M059J (cell line): ENCODE measurements around the gene ZNF3. TPM values are rescaled to one million over a fixed set of nuclear protein-coding genes. Genes with fewer than 3 reads are reported as not detected.

Source experiments
- DNase-seq: peaks from one replicate; pipeline ENCODE4 v3.0.0-alpha.2; 2012; ENCODE audit warnings: low read depth
- total RNA-seq: library from RNA; depleted of rRNA; stranded (reverse); fragments of >200 nt; shearing (Covaris generic); gene quantifications from 2 replicates; pipeline ENCODE4 v1.2.3, GENCODE V29; 2014; rRNA removed

Gene ZNF3
- total RNA-seq, 1 experiment from 2014 or later: 25.4 TPM

- peak; percentile 65 for DNase-seq
Observed at GRCh38 chr7:100053215-100053614, 28.3 kb downstream of the ZNF3 start.

- DNase-seq: no peak
Observed at GRCh38 chr7:100051611-100052010, 29.9 kb downstream of the ZNF3 start.

DNA sequence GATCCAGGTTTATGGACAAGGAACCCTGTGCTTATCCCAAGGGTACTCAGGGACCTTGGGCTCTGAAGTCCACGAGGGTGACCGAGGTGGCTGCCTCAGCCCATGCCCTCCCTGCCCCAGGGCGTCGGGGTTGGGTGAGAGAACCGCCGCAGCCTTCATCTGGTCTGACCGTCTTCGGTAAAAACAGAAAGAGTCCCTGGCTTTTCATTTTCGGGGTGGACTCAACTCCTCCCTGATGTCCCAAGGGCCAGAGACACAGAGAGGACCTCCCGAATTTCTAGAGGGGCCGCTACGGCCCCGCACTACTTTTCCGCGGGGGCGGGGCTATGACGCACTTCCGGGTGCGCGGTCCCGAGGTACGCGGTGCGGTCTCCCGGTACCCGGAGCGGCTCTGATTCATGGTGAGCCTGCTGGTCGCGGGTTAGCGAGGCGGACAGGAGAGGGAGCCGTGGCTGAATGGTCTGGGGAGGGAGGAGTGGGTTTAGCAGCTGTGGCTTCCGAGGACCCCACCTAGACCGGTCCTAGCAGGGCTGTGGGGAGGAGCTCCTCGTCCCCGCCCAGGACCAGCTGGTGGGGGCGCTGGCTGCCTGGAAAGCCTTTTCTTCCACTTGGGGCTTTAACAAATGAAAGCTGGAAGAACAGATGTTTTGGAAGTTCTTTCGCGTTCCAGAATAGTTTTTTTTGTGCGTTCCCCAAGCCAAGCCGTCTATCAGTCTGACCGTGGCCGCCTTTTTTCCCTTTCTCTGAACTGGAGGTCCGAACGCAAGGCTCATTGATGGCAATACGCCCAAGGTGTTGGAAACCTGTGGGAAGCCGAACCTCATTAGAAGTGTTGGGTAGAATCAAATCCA, 31.9 kb downstream of the ZNF3 start, which contains the start of gene ZSCAN21:
Gene ZSCAN21 (plus strand): TSS at position 334 of the 851 bp plus-strand sequence. CDS start 7,233 bp downstream, outside the sequence.
- peak; percentile 80 for DNase-seq

DNA sequence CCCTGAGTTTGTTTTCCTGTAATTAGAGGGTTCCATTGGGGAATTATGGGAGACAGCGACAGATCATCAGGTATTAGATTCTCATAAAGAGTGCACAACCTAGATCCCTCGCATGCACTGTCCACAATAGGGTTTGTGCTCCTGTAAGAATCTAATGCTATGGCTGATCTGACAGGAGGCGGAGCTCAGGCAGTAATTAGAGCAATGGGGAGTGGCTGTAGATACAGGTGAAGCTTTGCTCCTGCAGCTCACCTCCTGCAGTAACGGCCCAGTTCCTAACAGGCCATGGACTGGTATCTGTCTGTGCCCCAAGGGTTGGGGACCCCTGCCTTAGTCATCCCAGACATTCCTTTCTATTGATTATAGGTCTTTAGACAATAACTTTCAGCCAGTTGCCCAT, 32.8 kb downstream of the ZNF3 start:
- no peak for DNase-seq

- DNase-seq: no peak
Observed at GRCh38 chr7:100044718-100045117, 36.8 kb downstream of the ZNF3 start.

DNA sequence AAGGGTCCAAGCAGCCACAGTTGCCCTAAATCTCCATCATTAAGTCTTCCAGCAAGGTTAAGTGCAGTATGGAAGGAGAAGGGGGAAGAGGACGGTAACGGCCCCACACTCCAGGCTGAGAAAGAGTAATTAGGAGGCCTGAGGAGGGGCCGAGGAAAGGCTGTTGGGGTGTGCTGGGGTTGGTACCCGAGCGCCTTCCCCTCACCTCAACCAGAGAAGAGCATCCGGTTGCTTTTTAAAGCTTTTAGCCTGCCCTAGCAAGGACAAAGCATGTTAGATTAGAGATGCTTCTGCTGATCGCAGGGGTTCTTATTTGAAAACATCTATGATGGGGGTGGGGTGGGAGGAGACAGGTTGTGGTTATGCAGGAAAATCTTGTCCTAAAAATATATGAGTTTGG, 40.9 kb downstream of the ZNF3 start:
- no peak for DNase-seq

GRCh38 chr7:100038326-100038725, 43.2 kb downstream of the ZNF3 start:
- no peak for DNase-seq

DNA sequence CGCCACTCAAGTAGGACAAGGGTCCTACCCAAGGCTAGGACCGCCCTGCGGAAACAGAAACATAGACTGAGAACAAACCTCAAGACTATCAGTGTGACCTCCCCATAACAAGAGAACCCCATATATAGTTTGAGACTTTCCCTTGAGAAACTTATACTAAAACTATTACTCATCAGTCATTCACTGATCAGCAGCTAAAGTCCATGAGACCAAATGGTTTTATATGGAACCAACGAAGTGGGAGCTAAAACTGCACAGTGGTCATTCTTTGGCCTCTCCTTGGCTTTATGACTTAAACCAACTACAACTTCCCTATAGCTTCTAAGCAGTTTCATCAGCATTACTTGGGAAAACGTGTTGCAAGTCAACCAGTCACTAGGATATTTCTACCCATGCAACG, 45.6 kb downstream of the ZNF3 start:
- no peak for DNase-seq

GRCh38 chr7:100034871-100035510, 46.5 kb downstream of the ZNF3 start:
- peak; percentile 21 for DNase-seq

DNA sequence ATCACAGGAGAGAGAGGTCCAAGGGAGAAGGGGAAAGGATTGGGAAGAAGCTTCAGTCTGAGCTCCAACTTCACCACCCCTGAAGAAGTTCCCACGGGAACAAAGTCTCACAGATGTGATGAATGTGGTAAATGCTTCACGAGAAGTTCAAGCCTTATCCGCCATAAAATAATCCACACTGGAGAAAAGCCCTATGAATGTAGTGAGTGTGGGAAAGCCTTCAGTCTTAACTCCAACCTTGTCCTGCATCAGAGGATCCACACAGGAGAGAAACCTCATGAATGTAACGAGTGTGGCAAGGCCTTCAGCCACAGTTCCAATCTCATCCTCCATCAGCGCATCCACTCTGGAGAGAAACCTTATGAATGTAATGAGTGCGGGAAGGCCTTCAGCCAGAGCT, 48.0 kb downstream of the ZNF3 start:
- DNase-seq: no peak

GRCh38 chr7:100029596-100029995, 51.9 kb downstream of the ZNF3 start:
- DNase-seq: no peak

DNA sequence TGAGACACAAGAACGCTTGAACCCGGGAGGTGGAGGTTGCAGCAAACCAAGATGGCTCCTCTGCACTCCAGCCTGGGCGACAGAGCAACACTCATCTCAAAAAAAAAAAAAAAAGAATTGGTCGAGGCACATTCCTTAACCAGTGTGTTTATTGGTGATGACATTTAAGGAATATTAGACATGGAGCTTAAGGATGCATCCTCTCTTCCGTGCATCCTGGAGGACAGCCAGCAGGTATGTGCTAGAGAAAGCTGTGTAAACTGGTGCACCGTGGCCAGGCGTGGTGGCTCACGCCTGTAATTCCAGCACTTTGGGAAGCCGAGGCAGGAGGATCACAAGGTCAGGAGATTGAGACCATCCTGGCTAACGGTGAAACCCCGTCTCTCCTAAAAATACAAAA, 54.3 kb downstream of the ZNF3 start:
- no peak for DNase-seq

DNA sequence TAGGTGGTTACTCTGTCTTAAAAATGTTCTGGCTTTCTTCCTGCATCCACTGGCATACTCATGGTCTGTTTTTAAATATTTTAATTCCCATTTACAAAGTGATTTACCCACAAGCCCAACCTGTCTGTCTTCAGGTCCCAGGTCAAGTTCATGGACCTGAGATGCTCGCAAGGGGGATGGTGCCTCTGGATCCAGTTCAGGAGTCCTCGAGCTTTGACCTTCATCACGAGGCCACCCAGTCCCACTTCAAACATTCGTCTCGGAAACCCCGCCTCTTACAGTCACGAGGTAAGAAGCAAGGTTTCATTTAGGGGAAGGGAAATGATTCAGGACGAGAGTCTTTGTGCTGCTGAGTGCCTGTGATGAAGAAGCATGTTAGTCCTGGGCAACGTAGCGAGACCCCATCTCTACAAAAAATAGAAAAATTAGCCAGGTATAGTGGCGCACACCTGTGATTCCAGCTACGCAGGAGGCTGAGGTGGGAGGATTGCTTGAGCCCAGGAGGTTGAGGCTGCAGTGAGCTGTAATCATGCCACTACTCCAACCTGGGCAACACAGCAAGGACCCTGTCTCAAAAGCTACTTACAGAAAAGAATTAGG, 57.4 kb downstream of the ZNF3 start:
- DNase-seq: no peak

GRCh38 chr7:100023526-100023925, 58.0 kb downstream of the ZNF3 start:
- no peak for DNase-seq

- no peak for DNase-seq
Observed at GRCh38 chr7:100022621-100023020, 58.9 kb downstream of the ZNF3 start.

- DNase-seq: no peak
Observed at GRCh38 chr7:100021297-100021696, 60.2 kb downstream of the ZNF3 start.

Other genes with a start within 250 kb of the ZNF3 start
- not detected in 2 replicates for gene OR2AE1, start 204.7 kb downstream of the ZNF3 start, total RNA-seq
- gene TRIM4, start 162.2 kb downstream of the ZNF3 start, total RNA-seq: 10.3 and 17.8 TPM in 2 replicates
- not detected in 2 replicates for gene GJC3, start 152.1 kb downstream of the ZNF3 start, total RNA-seq
- gene AZGP1, start 105.7 kb downstream of the ZNF3 start, total RNA-seq: 0.62 TPM in 1 of 2 replicates, not detected in the other
- gene ZKSCAN1, start 66.1 kb downstream of the ZNF3 start, total RNA-seq: 9.4 and 15.9 TPM in 2 replicates
- gene ZSCAN21, start 31.9 kb downstream of the ZNF3 start, total RNA-seq: 7.4 TPM in 2 replicates
- gene COPS6, start 7.2 kb upstream of the ZNF3 start, total RNA-seq: 98.4 and 109 TPM in 2 replicates
- gene MCM7, start 19.7 kb upstream of the ZNF3 start, total RNA-seq: 146 and 183 TPM in 2 replicates
- gene AP4M1, start 19.9 kb upstream of the ZNF3 start, total RNA-seq: 21.7 and 23.3 TPM in 2 replicates
- gene TAF6, start 37.6 kb upstream of the ZNF3 start, total RNA-seq: 60.7 and 93.2 TPM in 2 replicates
- 24.1 and 33.6 TPM in 2 replicates for gene CNPY4, start 37.9 kb upstream of the ZNF3 start, total RNA-seq
- 4.6 and 4.8 TPM in 2 replicates for gene MBLAC1, start 45.2 kb upstream of the ZNF3 start, total RNA-seq
- 145 and 157 TPM in 2 replicates for gene LAMTOR4, start 67.2 kb upstream of the ZNF3 start, total RNA-seq
- gene TRAPPC14, start 77.0 kb upstream of the ZNF3 start, total RNA-seq: 6.4 and 10.5 TPM in 2 replicates
- 1.9 and 3.9 TPM in 2 replicates for gene GAL3ST4, start 86.9 kb upstream of the ZNF3 start, total RNA-seq
- gene GPC2, start 95.7 kb upstream of the ZNF3 start, total RNA-seq: 2.8 and 4.2 TPM in 2 replicates
- gene STAG3, start 96.2 kb upstream of the ZNF3 start, total RNA-seq: 8.3 and 10.5 TPM in 2 replicates
- not detected in 2 replicates for gene PVRIG, start 138.2 kb upstream of the ZNF3 start, total RNA-seq
- not detected in 2 replicates for gene SPDYE3, start 226.0 kb upstream of the ZNF3 start, total RNA-seq